ENCODE measurements around the gene IGLL5. TPM values are rescaled to one million over a fixed set of nuclear protein-coding genes. Genes with fewer than 3 reads are reported as not detected.

The IGLL5 gene
- total RNA-seq, 2 experiments from 2014 or later, result not detected

DNA sequence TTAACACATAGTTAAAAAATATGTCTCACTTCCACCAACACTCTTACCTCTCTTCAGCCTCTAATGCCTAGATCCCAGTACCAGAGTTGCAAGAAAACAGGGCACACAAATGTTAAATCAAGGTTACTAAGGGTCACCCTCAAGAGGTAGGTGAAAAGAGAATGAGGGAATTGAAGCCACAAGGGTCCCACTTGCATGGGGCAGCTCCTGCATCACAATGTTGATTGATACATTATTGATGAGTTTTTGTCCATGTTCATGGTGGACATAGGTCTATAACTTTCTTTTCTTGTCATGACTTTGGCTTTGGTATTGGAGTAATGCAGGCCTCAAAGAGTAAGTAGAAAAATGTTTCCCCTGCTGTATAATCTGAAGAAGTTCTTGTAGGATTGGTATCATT is 46.0 kb upstream of the IGLL5 start:
- H3K4me3 Mint-ChIP-seq, result no peak overlapping the region
- intact Hi-C loops (cut with micrococcal nuclease), result no loop called here
- H3K4me1 Mint-ChIP-seq (ENCODE audit: low read depth), result peaks cover 40% of the 10 kb centered on the region
- peaks cover 4% of the 10 kb centered on the region for H3K9me3 Mint-ChIP-seq
- H3K36me3 Mint-ChIP-seq (ENCODE audit: low read depth), result peaks cover 1% of the 10 kb centered on the region
- H3K27ac Mint-ChIP-seq, result no peak overlapping the region
- ATAC-seq (no peak), DNase-seq (no peak)
- CTCF ChIA-PET, result interaction anchor here (1.1 to 2.5 kb wide), 4 partner anchors 14 to 42 kb away, joined by 4 to 14 read pairs (median 6); no protein-coding TSS in a partner anchor
- TF ChIP-seq, protein P1, sequence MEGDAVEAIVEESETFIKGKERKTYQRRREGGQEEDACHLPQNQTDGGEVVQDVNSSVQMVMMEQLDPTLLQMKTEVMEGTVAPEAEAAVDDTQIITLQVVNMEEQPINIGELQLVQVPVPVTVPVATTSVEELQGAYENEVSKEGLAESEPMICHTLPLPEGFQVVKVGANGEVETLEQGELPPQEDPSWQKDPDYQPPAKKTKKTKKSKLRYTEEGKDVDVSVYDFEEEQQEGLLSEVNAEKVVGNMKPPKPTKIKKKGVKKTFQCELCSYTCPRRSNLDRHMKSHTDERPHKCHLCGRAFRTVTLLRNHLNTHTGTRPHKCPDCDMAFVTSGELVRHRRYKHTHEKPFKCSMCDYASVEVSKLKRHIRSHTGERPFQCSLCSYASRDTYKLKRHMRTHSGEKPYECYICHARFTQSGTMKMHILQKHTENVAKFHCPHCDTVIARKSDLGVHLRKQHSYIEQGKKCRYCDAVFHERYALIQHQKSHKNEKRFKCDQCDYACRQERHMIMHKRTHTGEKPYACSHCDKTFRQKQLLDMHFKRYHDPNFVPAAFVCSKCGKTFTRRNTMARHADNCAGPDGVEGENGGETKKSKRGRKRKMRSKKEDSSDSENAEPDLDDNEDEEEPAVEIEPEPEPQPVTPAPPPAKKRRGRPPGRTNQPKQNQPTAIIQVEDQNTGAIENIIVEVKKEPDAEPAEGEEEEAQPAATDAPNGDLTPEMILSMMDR (IDR thresholded peaks at IDR 0.05), result no peak
- H3K27me3 Mint-ChIP-seq, result no peaks in the 10 kb centered on the region
- POLR2A ChIA-PET, result interaction anchor here (0.8 kb wide), 1 partner anchor 19 kb away, joined by 3 read pairs; no protein-coding TSS in a partner anchor

DNA sequence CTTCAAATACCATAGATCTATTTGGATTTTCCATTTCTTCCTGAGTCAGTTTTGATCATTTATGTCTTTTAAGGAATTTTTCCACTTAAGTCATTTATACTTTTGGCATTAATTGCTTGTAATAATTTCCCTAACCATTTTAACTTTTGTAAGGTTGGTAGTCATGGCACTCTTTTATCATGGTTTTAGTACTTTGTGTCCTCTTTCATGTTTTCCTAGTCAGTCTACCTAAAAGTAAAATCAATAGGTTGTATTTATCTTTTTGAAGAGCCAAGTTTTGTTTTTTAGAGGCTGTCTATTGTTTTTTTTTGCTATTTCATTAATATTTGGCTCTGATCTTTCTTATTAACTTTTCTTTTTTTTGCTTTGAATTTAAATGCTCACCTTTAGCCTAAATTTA is 45.5 kb upstream of the IGLL5 start:
- CTCF ChIA-PET, result interaction anchor here (1.1 to 2.5 kb wide), 4 partner anchors 14 to 42 kb away, joined by 4 to 14 read pairs (median 6); no protein-coding TSS in a partner anchor
- H3K9me3 Mint-ChIP-seq, result peaks cover 4% of the 10 kb centered on the region
- intact Hi-C loops (cut with micrococcal nuclease), result no loop called here
- DNase-seq (no peak), ATAC-seq (no peak)
- TF ChIP-seq, protein P1 (IDR thresholded peaks at IDR 0.05), result no peak
- no peaks in the 10 kb centered on the region for H3K27me3 Mint-ChIP-seq
- peaks cover 39% of the 10 kb centered on the region for H3K4me1 Mint-ChIP-seq (ENCODE audit: low read depth)
- no peak overlapping the region for H3K27ac Mint-ChIP-seq
- POLR2A ChIA-PET, result interaction anchor here (0.8 kb wide), 1 partner anchor 20 kb away, joined by 3 read pairs; no protein-coding TSS in a partner anchor
- peaks cover 1% of the 10 kb centered on the region for H3K36me3 Mint-ChIP-seq (ENCODE audit: low read depth)
- no peak overlapping the region for H3K4me3 Mint-ChIP-seq

DNA sequence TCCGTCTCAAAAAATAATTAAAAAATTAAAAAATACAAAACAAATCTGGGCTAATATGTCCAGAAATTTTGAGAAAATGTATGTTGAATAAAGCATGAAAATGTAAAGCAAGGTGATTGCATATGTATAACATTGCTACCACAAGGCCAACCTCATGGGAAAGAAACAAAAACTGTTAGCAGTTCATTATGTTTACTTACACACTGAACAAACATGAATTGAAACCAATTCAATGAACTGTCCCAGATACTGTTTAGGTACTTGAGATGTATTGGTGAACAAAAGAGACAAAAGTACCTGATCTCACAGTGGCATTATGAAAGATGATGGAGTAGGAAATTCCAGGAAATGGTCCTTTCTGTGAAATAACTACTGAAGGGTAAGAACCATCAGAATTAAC is 43.8 kb upstream of the IGLL5 start:
- ATAC-seq (no peak), DNase-seq (no peak)
- TF ChIP-seq, protein P1 (IDR thresholded peaks at IDR 0.05), result no peak
- ChIA-PET POLR2A (no interaction called here), CTCF (no interaction called here)
- Mint-ChIP-seq H3K36me3 (ENCODE audit: low read depth) (peaks cover 1% of the 10 kb centered on the region), H3K4me1 (ENCODE audit: low read depth) (peaks cover 30% of the 10 kb centered on the region), H3K27ac (no peak overlapping the region), H3K27me3 (no peaks in the 10 kb centered on the region), H3K9me3 (peaks cover 4% of the 10 kb centered on the region), H3K4me3 (no peak overlapping the region)
- intact Hi-C loops (cut with micrococcal nuclease), result no loop called here

DNA sequence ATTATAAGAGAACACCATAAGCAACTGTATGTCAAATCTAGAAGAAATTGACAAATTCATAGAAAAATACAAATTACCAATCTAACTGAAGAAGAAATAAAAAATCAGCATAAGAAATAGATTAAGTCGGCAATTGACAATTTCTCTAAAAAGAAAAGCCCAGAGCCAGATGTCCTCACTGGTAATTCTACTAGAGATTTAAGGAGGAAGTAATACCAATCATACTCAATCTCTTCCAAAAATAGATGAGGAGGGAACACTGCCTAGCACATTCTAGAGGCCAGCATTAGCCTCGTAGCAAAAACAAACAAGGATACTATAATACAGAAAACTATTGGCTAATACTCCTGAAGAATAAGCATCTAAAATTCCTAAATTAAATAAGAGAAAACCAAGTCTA is 40.4 kb upstream of the IGLL5 start:
- Mint-ChIP-seq H3K4me3 (no peak overlapping the region), H3K9me3 (no peaks in the 10 kb centered on the region), H3K27me3 (no peaks in the 10 kb centered on the region), H3K4me1 (ENCODE audit: low read depth) (peaks cover 32% of the 10 kb centered on the region), H3K27ac (no peak overlapping the region), H3K36me3 (ENCODE audit: low read depth) (peaks cover 1% of the 10 kb centered on the region)
- ChIA-PET CTCF (interaction anchor here (1.1 to 9.6 kb wide), 18 partner anchors 8 to 110 kb away, joined by 3 to 122 read pairs (median 14); partner anchors contain the start of gene IGLL5), POLR2A (interaction anchor here (1.1 kb wide), 1 partner anchor 8 kb away, joined by 3 read pairs; no protein-coding TSS in a partner anchor)
- DNase-seq, result no peak
- no peak for ATAC-seq
- TF ChIP-seq, protein P1 (IDR thresholded peaks at IDR 0.05), result no peak
- intact Hi-C loops (cut with micrococcal nuclease), result loop anchor here (5.0 kb wide), 1 partner anchor 35 kb away; no protein-coding TSS in a partner anchor

DNA sequence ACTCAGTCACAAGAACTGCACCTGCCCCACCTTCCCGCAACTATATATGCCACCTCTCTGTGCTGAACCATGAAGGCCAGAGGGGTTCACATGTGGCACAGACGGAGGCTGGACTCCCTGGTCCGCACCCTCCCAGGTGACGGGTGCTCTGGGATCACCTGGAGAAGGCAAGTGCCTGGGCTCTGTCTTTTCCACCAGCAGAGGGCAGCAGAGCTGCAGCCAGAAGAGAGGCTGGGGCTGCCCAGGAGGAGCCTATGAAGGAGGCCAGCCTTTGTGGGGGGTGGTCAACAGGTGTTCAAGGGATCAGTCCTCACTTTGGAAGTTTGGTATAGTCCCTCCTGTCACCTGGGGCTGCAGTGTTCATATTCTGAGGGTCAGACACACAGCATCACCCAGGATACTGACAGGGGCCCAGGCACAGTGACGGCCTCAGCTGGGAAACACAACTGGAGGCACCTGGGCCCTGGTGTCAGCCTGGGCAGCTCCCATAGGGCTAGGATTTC is 39.2 kb upstream of the IGLL5 start:
- CTCF ChIA-PET, result interaction anchor here (0.6 to 9.6 kb wide), 38 partner anchors 9 to 283 kb away, joined by 3 to 122 read pairs (median 5); partner anchors contain the start of gene IGLL5
- Mint-ChIP-seq H3K27ac (no peak overlapping the region), H3K27me3 (no peaks in the 10 kb centered on the region)

More for the DNA sequence above, 39.2 kb upstream of the IGLL5 start:
- Mint-ChIP-seq H3K4me3 (no peak overlapping the region), H3K9me3 (no peaks in the 10 kb centered on the region), H3K36me3 (ENCODE audit: low read depth) (peaks cover 1% of the 10 kb centered on the region), H3K4me1 (ENCODE audit: low read depth) (peaks cover 32% of the 10 kb centered on the region)
- POLR2A ChIA-PET, result interaction anchor here (1.5 kb wide), 1 partner anchor 94 kb away, joined by 3 read pairs; no protein-coding TSS in a partner anchor
- TF ChIP-seq, protein P1 (IDR thresholded peaks at IDR 0.05), result peak; percentile 97
- intact Hi-C loops (cut with micrococcal nuclease), result loop anchor here (5.0 kb wide), 1 partner anchor 34 kb away; no protein-coding TSS in a partner anchor
- DNase-seq (peak; percentile 82), ATAC-seq (peak; percentile 93)
